Gastroesophageal sphincter (tissue), 4 donors: ENCODE results near the gene TSHZ3. TPM values are rescaled to one million over a fixed set of nuclear protein-coding genes. Genes with fewer than 3 reads are reported as not detected.

Experiments used
- ATAC-seq: fragments of 150-250 bp; one replicate; pipeline ENCODE4 v1.9.1; 2016; ENCODE audit warnings: mild to moderate bottlenecking, moderate library complexity
- H3K27ac ChIP-seq, 4 donors: fragments of 200-600 bp; sonication (generic) in 3 of 4; 1 replicate in 3 of 4; 2 replicates in 1 of 4; pipeline ENCODE4 v1.5.1; 2016 to 2019
- H3K27me3 ChIP-seq: fragments of 200-600 bp; sonication (generic); one replicate; pipeline ENCODE4 v1.5.1; 2019
- H3K36me3 ChIP-seq, 2 donors: fragments of 200-600 bp; sonication (generic); one replicate each; pipeline ENCODE4 v1.5.1; 2019; ENCODE audit warnings: control low read depth in 1 of 2
- H3K4me1 ChIP-seq, 3 donors: fragments of 200-600 bp; sonication (generic); 1 replicate in 2 of 3; 2 replicates in 1 of 3; pipeline ENCODE4 v1.5.1; 2016 to 2019; ENCODE audit warnings: control low read depth in 2 of 3
- H3K4me3 ChIP-seq, 2 donors: fragments of 200-600 bp; sonication (generic); one replicate each; pipeline ENCODE4 v1.5.1; 2019; ENCODE audit warnings: mild to moderate bottlenecking in 1 of 2, moderate library complexity in 1 of 2
- H3K9me3 ChIP-seq, 3 donors: fragments of 200-600 bp; sonication (generic); one replicate each; pipeline ENCODE4 v1.5.1; 2017 to 2019; ENCODE audit warnings: control low read depth in 2 of 3
- EP300 ChIP-seq: sonication (generic); formaldehyde crosslinking; IDR thresholded peaks from one replicate; pipeline ENCODE4 v1.6.1; 2017; ENCODE audit warnings: antibody characterized with exemption, mild to moderate bottlenecking
- POLR2A ChIP-seq, 2 donors: fragments of 450-650 bp; IDR thresholded peaks; one replicate each; pipeline ENCODE4 v1.6.1; 2017; ENCODE audit warnings: antibody characterized with exemption in 2 of 2, mild to moderate bottlenecking in 2 of 2, moderate library complexity in 1 of 2
- POLR2AphosphoS5 ChIP-seq: sonication (generic); formaldehyde crosslinking; IDR thresholded peaks from one replicate; pipeline ENCODE4 v1.6.1; 2017; ENCODE audit warnings: antibody characterized with exemption
- WGBS, 2 donors: methylation state at CpG; one replicate each; pipeline ENCODE4 v1.1.5; 2018; ENCODE audit warnings: low coverage in 1 of 2; 5-methylcytosine and 5-hydroxymethylcytosine counted together
- total RNA-seq, 4 donors: library from RNA; depleted of rRNA; stranded (reverse); fragments of >200 nt; gene quantifications; one replicate each; pipeline ENCODE4 v1.1.0, GENCODE V29; 2016
- TF ChIP-seq, protein P1 (sequence below), 4 experiments: fragments of 200-600 bp in 2 of 4; fragments of 450-650 bp in 2 of 4; sonication (generic) in 1 of 4; IDR thresholded peaks; one replicate each; pipeline ENCODE4 v1.5.1; 2017 to 2019; ENCODE audit warnings: antibody characterized with exemption in 4 of 4, mild to moderate bottlenecking in 2 of 4, moderate library complexity in 2 of 4

TSHZ3 gene
- 10 to 100 TPM; 15.6 to 40.2 (median 31.1) TPM for total RNA-seq

DNA sequence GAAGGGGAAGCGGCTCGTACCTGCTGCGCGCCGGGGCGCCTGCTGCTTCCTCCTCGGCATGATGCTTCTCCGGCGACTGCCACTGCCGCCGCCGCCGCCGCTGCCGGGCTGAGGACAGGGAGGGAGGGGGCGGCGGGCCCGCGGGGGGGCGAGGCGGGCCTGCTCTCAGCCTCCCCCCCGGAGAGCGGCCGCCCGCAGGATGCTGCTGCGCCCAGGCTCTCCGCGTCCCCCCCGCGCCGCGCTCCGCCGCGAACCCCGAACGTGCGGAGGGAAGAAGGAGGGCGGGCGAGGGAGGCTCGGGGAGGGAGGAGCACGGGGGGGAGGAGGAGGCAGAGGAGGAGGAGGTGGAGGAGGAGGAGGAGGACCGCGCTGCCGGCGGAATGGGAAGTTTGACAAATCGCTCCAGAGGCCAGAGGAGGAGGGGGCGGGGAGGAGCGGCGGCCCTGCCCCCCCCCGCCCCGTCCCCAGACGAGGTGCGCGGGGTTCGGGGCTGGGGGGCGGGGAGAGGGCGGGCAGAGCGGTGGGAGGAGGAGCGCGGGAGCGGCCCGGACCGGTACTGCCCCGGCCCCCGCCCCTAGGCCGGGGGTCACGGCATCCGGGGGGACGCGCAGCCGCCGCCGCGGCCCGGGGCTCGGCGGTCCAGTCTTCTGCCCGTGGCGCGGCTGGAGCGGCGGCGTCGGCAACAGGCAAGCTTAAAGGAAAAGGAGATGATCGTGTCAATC is at the start of gene TSHZ3:
TSS of gene TSHZ3 (minus strand) at position 277 of the 722 bp plus-strand sequence. CDS start at position 60, 217 bp downstream.
- 0% methylated on average over 2 of the region's 86 CpGs; no CpG with 5 or more reads in 1 of the 2 donors for WGBS, 2 donors
- Histone ChIP-seq H3K4me3 (peak within 1 kb of the TSS; percentile 80 to 99), H3K36me3 (no peaks in the 10 kb centered on the region), H3K27me3 (no peaks in the 10 kb centered on the region), H3K4me1 (peaks cover 0 to 69% (median 27%) of the 10 kb centered on the region in 3 donors), H3K27ac (peak within 1 kb of the TSS; percentile 90 to 99 (median 98)), H3K9me3 (no peaks in the 10 kb centered on the region)
- peak; percentile 80 for ATAC-seq
- TF ChIP-seq, protein P1, sequence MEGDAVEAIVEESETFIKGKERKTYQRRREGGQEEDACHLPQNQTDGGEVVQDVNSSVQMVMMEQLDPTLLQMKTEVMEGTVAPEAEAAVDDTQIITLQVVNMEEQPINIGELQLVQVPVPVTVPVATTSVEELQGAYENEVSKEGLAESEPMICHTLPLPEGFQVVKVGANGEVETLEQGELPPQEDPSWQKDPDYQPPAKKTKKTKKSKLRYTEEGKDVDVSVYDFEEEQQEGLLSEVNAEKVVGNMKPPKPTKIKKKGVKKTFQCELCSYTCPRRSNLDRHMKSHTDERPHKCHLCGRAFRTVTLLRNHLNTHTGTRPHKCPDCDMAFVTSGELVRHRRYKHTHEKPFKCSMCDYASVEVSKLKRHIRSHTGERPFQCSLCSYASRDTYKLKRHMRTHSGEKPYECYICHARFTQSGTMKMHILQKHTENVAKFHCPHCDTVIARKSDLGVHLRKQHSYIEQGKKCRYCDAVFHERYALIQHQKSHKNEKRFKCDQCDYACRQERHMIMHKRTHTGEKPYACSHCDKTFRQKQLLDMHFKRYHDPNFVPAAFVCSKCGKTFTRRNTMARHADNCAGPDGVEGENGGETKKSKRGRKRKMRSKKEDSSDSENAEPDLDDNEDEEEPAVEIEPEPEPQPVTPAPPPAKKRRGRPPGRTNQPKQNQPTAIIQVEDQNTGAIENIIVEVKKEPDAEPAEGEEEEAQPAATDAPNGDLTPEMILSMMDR (IDR thresholded peaks at IDR 0.05), result peak in 1 of 4 experiments; percentile 26
- no peak for TF ChIP-seq EP300
- peak in 1 of 2 donors; percentile 27 for TF ChIP-seq POLR2A (IDR thresholded peaks at IDR 0.05)
- TF ChIP-seq POLR2AphosphoS5, result no peak

GRCh38 chr19:31397308-31397707 is 48.1 kb upstream of the TSHZ3 start:
- no peak for ATAC-seq
- WGBS, 2 donors, result 50 to 100% methylated on average over 1 of the region's 2 CpGs

GRCh38 chr19:31392464-31392863 is 43.2 kb upstream of the TSHZ3 start:
- 83 to 87% methylated on average over 5 of the region's 5 CpGs for WGBS, 2 donors

More at GRCh38 chr19:31397308-31397707, 48.1 kb upstream of the TSHZ3 start:
- Histone ChIP-seq H3K4me3 (no peak overlapping the region), H3K36me3 (no peaks in the 10 kb centered on the region), H3K4me1 (no peaks in the 10 kb centered on the region), H3K27me3 (peaks cover 6% of the 10 kb centered on the region), H3K9me3 (no peaks in the 10 kb centered on the region), H3K27ac (no peak overlapping the region)
- TF ChIP-seq POLR2A (IDR thresholded peaks at IDR 0.05), result no peak
- no peak for TF ChIP-seq EP300

DNA sequence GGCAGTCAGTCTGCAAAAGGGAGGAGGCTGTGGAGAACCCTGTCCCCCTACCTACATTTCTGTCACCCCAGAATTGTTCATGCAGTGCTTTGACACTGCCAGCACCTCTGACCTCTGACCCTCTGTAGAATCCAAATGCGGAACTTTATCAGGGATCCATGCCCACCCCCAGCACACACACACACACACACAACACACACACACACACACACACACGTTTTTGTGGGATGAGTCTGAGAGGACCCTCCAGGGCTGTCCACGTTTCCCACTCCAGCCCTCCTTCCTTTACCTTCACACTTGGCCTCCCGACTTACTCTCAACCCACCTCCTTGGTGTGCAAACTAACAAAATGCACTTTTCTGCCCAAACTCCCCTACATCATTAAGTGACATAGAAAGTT is 42.3 kb upstream of the TSHZ3 start:
- Histone ChIP-seq H3K36me3 (no peaks in the 10 kb centered on the region), H3K27ac (no peak overlapping the region), H3K9me3 (no peaks in the 10 kb centered on the region), H3K4me1 (no peaks in the 10 kb centered on the region), H3K27me3 (peaks cover 6% of the 10 kb centered on the region), H3K4me3 (no peak overlapping the region)
- no peak for ATAC-seq
- no peak for TF ChIP-seq POLR2AphosphoS5
- TF ChIP-seq, protein P1 (IDR thresholded peaks at IDR 0.05), result no peak
- no peak for TF ChIP-seq POLR2A (IDR thresholded peaks at IDR 0.05)
- TF ChIP-seq EP300, result no peak
- 77 to 100% methylated on average over 3 to 4 of the region's 4 CpGs for WGBS, 2 donors

More at GRCh38 chr19:31392464-31392863, 43.2 kb upstream of the TSHZ3 start:
- Histone ChIP-seq H3K27me3 (peaks cover 6% of the 10 kb centered on the region), H3K36me3 (no peaks in the 10 kb centered on the region), H3K9me3 (no peaks in the 10 kb centered on the region), H3K4me3 (no peak overlapping the region), H3K4me1 (no peaks in the 10 kb centered on the region), H3K27ac (no peak overlapping the region)
- ATAC-seq, result no peak
- TF ChIP-seq EP300 (no peak), POLR2A (IDR thresholded peaks at IDR 0.05) (no peak), POLR2AphosphoS5 (no peak)
- TF ChIP-seq, protein P1 (IDR thresholded peaks at IDR 0.05), result no peak

DNA sequence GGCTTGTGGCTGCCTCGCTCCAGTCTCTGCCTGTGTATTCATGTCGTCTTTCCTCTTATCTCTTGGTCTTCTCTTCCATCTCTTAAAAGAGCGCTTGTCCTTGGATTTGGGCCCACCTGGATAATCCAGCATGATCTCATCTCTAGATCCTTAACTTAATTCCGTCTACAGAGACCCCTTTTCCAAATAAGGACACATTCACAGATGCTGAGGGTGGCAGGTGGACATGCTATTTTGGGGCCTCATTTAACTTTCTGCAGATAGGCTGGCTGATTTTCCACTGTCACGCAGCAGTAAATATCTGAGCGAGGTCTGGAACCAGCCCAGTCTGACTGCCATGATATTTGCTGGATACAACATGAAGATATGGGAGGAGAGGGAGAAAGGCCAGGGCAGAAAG is 41.5 kb upstream of the TSHZ3 start:
- H3K4me3 ChIP-seq, result no peak overlapping the region
- H3K36me3 ChIP-seq, result no peaks in the 10 kb centered on the region
- TF ChIP-seq EP300 (no peak), POLR2A (IDR thresholded peaks at IDR 0.05) (no peak), POLR2AphosphoS5 (no peak)
- TF ChIP-seq, protein P1 (IDR thresholded peaks at IDR 0.05), result no peak
- WGBS, 2 donors, result 83 to 90% methylated on average over 4 of the region's 6 CpGs
- no peak overlapping the region for H3K27ac ChIP-seq
- no peak for ATAC-seq
- no peaks in the 10 kb centered on the region for H3K9me3 ChIP-seq
- H3K4me1 ChIP-seq, result no peaks in the 10 kb centered on the region
- H3K27me3 ChIP-seq, result peaks cover 6% of the 10 kb centered on the region
